ENCODE measurements around the gene RASSF8.

Gene RASSF8

GRCh38 chr12:25958428-25959070, at the start of gene RASSF8:
Gene RASSF8, plus strand, starts transcription at chr12:25958682. Its CDS starts 96,662 bp downstream, at chr12:26055344.
- H3K27ac ChIP-seq: peak within 1 kb of the TSS; percentile 62 to 94 (median 85)
- peak within 1 kb of the TSS; percentile 45 to 61 (median 60) for H3K4me3 ChIP-seq

GRCh38 chr12:25914551-25914950, 43.9 kb upstream of the RASSF8 start:
- Histone ChIP-seq H3K4me3 (no peak overlapping the region), H3K27ac (no peak overlapping the region)

GRCh38 chr12:25924491-25925001, 33.9 kb upstream of the RASSF8 start:
- no peak overlapping the region for H3K4me3 ChIP-seq
- H3K27ac ChIP-seq: no peak overlapping the region

- Histone ChIP-seq H3K4me3 (no peak overlapping the region), H3K27ac (no peak overlapping the region)
These were observed 33.4 kb upstream of the RASSF8 start for GRCh38 chr12:25925064-25925463.

- Histone ChIP-seq H3K4me3 (no peak overlapping the region), H3K27ac (no peak overlapping the region)
These were observed 31.9 kb upstream of the RASSF8 start for GRCh38 chr12:25926536-25926935.

GRCh38 chr12:25929142-25929541, 29.3 kb upstream of the RASSF8 start:
- H3K4me3 ChIP-seq: no peak overlapping the region

GRCh38 chr12:25932971-25933370, 25.5 kb upstream of the RASSF8 start:
- Histone ChIP-seq H3K27ac (no peak overlapping the region), H3K4me3 (no peak overlapping the region)

More at GRCh38 chr12:25929142-25929541, 29.3 kb upstream of the RASSF8 start:
- H3K27ac ChIP-seq: no peak overlapping the region

- no peak overlapping the region for H3K27ac ChIP-seq
- no peak overlapping the region for H3K4me3 ChIP-seq
These were observed 24.0 kb upstream of the RASSF8 start for GRCh38 chr12:25934456-25934855.

- Histone ChIP-seq H3K4me3 (no peak overlapping the region), H3K27ac (no peak overlapping the region)
These were observed 22.9 kb upstream of the RASSF8 start for GRCh38 chr12:25935355-25936144.

GRCh38 chr12:25937096-25937495, 21.4 kb upstream of the RASSF8 start:
- Histone ChIP-seq H3K4me3 (no peak overlapping the region), H3K27ac (no peak overlapping the region)

GRCh38 chr12:25938581-25938980, 19.9 kb upstream of the RASSF8 start:
- H3K27ac ChIP-seq: no peak overlapping the region
- H3K4me3 ChIP-seq: no peak overlapping the region

- H3K4me3 ChIP-seq: no peak overlapping the region
- no peak overlapping the region for H3K27ac ChIP-seq
These were observed 18.9 kb upstream of the RASSF8 start for GRCh38 chr12:25939606-25940005.

- Histone ChIP-seq H3K4me3 (no peak overlapping the region), H3K27ac (no peak overlapping the region)
These were observed 17.6 kb upstream of the RASSF8 start for GRCh38 chr12:25940886-25941285.

- H3K27ac ChIP-seq: no peak overlapping the region
- no peak overlapping the region for H3K4me3 ChIP-seq
These were observed 15.8 kb upstream of the RASSF8 start for GRCh38 chr12:25942709-25943108.

GRCh38 chr12:25943940-25944339, 14.5 kb upstream of the RASSF8 start:
- H3K27ac ChIP-seq: no peak overlapping the region
- no peak overlapping the region for H3K4me3 ChIP-seq

GRCh38 chr12:25949343-25949742, 9.1 kb upstream of the RASSF8 start:
- Histone ChIP-seq H3K4me3 (no peak overlapping the region), H3K27ac (no peak overlapping the region)

GRCh38 chr12:25950329-25951115, 8.0 kb upstream of the RASSF8 start:
- Histone ChIP-seq H3K27ac (no peak overlapping the region), H3K4me3 (no peak overlapping the region)

GRCh38 chr12:25957793-25958427, 572 bp upstream of the RASSF8 start:
- Histone ChIP-seq H3K4me3 (peak overlapping the region; percentile 40 to 60 (median 58)), H3K27ac (peak overlapping the region; percentile 32 to 94 (median 84))

- H3K4me3 ChIP-seq: peak overlapping the region; percentile 45 to 61 (median 60)
- peak overlapping the region; percentile 38 to 93 (median 81) for H3K27ac ChIP-seq
These were observed 834 bp downstream of the RASSF8 start for GRCh38 chr12:25959071-25959961.
